ENCODE data around the gene TIGD1.
"Not testable (repeated sequence)": the region's sequence is repeated elsewhere in the genome, so short reads cannot be mapped to it uniquely, and the experiment has no call there.

The TIGD1 gene

GRCh38 chr2:232550354-232551249 is at the start of gene TIGD1, which contains the start of gene EIF4E2:
TIGD1 (minus strand) TSS chr2:232550557; CDS start chr2:232549882, 675 bp downstream.
EIF4E2 (plus strand) TSS chr2:232550689; CDS start chr2:232550725, 36 bp downstream.
- DNase-seq: peak; percentile 98

- no peak for DNase-seq
These were observed 47.9 kb upstream of the TIGD1 start for GRCh38 chr2:232598293-232598692.

GRCh38 chr2:232597362-232598079 is 47.2 kb upstream of the TIGD1 start:
- no peak for DNase-seq

- DNase-seq: no peak
These were observed 43.6 kb upstream of the TIGD1 start for GRCh38 chr2:232593982-232594381.

GRCh38 chr2:232592772-232593395 is 42.5 kb upstream of the TIGD1 start:
- DNase-seq: no peak

GRCh38 chr2:232588680-232589585 is 38.6 kb upstream of the TIGD1 start:
- no peak for DNase-seq

- no peak for DNase-seq
These were observed 37.7 kb upstream of the TIGD1 start for GRCh38 chr2:232588031-232588430.

- DNase-seq: no peak
These were observed 37.2 kb upstream of the TIGD1 start for GRCh38 chr2:232587512-232587911.

- no peak for DNase-seq
These were observed 36.7 kb upstream of the TIGD1 start for GRCh38 chr2:232586943-232587505.

GRCh38 chr2:232584238-232584637 is 33.9 kb upstream of the TIGD1 start:
- DNase-seq: no peak

GRCh38 chr2:232581725-232582124 is 31.4 kb upstream of the TIGD1 start:
- no peak for DNase-seq

GRCh38 chr2:232580648-232580981 is 30.3 kb upstream of the TIGD1 start:
- no peak for DNase-seq

- no peak for DNase-seq
These were observed 28.3 kb upstream of the TIGD1 start for GRCh38 chr2:232578626-232579025.

- no peak for DNase-seq
These were observed 27.5 kb upstream of the TIGD1 start for GRCh38 chr2:232577841-232578240.

- no peak for DNase-seq
These were observed 26.6 kb upstream of the TIGD1 start for GRCh38 chr2:232576995-232577394.

- DNase-seq: no peak
These were observed 25.0 kb upstream of the TIGD1 start for GRCh38 chr2:232575404-232575746.

- DNase-seq: no peak
These were observed 24.5 kb upstream of the TIGD1 start for GRCh38 chr2:232574674-232575403.

GRCh38 chr2:232573771-232574435 is 23.5 kb upstream of the TIGD1 start:
- DNase-seq: no peak

GRCh38 chr2:232573042-232573441 is 22.7 kb upstream of the TIGD1 start:
- no peak for DNase-seq

- DNase-seq: no peak
These were observed 20.7 kb upstream of the TIGD1 start for GRCh38 chr2:232571026-232571474.

GRCh38 chr2:232570481-232570880 is 20.1 kb upstream of the TIGD1 start:
- not testable (repeated sequence) for DNase-seq
